ENCODE results near the gene GLB1L. TPM values are rescaled to one million over a fixed set of nuclear protein-coding genes. Genes with fewer than 3 reads are reported as not detected.
"Not testable (repeated sequence)": the region's sequence is repeated elsewhere in the genome, so short reads cannot be mapped to it uniquely, and the experiment has no call there.

Gene GLB1L
- total RNA-seq, 8 experiments from 2014 or later = 5.6 to 30.7 (median 7.5) TPM

DNA sequence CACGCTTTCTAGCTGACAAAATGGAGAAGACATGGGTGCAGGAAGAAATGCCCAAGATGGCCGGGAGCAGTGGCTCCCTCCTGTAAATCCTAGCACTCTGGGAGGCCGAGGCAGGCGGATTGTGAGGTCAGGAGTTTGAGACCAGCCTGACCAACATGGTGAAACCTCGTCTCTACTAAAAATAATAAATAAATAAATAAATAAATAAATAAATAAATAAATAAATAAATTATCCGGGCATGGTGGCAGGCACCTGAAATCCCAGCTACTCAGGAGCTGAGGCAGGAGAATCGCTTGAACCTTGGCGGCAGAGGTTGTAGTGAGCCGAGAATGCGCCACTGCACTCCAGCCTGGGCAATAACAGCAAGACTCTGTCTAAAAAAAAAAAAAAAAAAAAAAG is 13.7 kb upstream of the GLB1L start:
- H3K27ac ChIP-seq; H3K4me3 ChIP-seq; in situ Hi-C loops (cut with MboI; ENCODE audit: low pct_unique_long_range_greater_than_20kb in 2 of 9, low sequenced_read_pairs in 9 of 9, unreplicated experiment in 9 of 9); H3K4me1 ChIP-seq (replicated peaks in 1 of 2); ATAC-seq (replicated peaks in 6 of 8): not testable (repeated sequence)
- 50 to 100% (median 68%) methylated on average over 1 to 9 of the region's 10 CpGs; no CpG with 5 or more reads in 1 of the 10 experiments for WGBS, 10 experiments

DNA sequence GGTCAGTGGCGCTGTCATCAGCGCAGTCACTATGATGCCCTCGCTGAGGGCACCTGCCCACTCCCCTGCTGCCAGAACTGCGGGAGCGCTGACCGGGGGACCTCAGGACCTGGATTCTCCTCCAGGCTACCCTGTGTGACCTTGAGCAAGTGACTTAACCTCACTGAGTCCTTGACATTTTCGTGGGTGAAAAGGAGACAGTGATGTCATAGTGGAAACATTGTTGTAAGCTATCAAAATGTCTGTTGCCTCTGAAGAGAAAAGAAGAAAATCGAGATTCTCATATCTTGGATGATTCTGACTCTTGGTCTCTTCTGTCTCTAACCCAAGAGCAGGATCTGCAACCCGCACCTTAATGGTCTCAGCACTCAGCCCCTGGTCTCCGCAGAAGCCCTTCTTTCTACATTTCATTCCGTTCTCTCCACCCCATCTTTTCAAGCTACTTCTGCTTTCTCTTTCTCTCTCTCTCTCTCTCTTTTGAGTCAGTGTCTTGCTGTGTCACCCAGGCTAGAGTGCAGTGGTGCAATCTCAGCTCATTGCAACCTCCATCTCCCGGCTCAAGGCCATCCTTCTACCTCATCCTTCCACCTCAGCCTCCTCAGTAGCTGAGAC is 9.5 kb upstream of the GLB1L start:
- Histone ChIP-seq H3K27ac (no peak overlapping the region), H3K4me3 (peak overlapping the region; percentile 23 to 51 (median 30)), H3K4me1 (replicated peaks in 1 of 2) (peaks cover 13 to 18% of the 10 kb centered on the region in 2 donors)
- ATAC-seq (replicated peaks in 6 of 8) = no peak
- in situ Hi-C loops (cut with MboI; ENCODE audit: low pct_unique_long_range_greater_than_20kb in 2 of 9, low sequenced_read_pairs in 9 of 9, unreplicated experiment in 9 of 9) = no loop called here
- WGBS, 10 experiments = 23 to 71% (median 42%) methylated on average over 1 to 9 of the region's 12 CpGs

DNA sequence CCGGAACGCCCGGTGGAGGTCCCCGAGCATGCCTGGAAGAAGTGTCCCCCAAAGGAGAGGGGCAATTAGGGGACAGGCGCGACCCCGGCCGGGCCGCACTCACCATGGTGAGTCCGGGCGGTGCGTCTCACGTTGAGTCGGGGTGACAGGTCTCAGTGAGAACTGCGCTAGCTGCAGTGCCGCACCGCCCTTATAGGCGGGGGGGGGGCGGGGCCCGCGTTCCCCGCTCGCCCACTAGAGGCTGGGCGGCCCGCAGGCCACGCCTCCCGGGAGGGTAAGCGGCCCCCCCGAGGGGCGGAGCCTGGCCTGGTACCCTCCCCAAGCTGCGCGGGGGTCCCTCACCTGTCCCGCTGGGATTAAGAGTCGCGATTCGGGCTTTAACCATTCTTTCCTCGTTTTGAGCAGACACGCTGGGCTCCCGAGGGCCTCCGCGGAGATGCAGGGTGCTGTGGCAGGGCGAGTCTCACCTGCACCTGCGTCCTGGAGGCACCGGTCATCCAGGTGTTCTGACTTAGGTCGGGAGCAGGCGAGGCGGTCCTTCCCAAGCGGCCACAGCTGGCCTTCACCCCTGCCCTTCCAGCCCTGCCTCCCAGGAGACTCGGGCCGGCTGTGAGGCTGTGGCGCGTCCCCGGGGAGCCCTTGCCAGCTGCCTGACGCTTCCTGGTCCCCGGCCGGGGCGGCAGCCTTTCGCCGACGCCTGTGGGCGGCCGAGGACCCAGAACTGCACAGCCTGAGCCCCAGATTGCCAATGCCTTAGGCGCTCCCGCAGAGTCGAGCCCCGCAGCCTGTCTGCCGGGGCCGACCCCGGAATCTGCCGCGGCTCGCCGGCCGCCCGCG is 8.7 kb upstream of the GLB1L start, which contains the start of gene TUBA4A:
TSS of gene TUBA4A (minus strand) at position 166 of the 837 bp plus-strand sequence. CDS start at position 106, 60 bp downstream.
- 0% methylated on average over 3 to 6 of the region's 76 CpGs; no CpG with 5 or more reads in 7 of the 10 experiments for WGBS, 10 experiments
- Histone ChIP-seq H3K4me3 (peak within 1 kb of the TSS; percentile 23 to 51 (median 30)), H3K27ac (no peak within 1 kb of the TSS)

DNA sequence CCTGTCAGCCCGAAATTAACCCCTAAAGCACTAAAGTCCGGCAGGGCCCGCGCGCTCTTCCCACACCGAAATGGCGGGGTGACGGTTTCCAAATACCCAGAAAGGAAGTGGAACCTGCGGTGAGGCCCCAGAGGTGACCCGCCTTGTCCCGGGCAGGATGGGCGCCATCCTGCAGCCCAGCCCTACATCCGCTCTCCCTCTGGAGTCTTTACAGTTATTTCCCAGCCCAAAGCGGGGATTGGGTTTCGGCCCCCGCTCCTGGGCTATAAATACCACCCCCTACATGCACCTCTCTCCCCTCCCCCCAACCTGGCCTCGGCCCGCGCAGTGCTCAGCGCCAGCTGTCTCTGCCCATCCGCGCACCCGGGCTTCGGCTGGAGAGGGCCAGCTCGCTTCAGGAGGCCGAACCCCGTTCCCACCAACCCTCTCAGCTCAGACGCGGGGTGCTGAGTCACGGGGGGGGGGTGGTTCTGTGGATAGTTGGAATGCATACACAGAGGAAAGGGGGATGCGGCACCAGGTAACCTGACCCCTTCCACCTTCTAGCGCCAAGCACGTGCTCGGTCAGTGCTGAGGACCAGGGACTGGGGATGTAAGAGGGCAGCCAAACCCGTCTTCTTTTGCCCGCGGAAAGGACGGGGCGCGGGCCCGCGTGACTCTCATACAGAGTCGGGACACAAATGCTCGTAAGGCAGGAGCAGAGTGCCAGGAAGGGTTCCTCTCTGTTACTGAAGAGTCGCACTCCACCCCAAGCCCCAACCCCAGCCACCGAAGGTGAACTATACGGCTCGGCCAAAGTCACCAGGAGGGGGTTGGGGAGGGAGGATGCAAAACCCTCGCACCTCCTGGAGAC is 7.9 kb upstream of the GLB1L start, which contains the start of gene TUBA4B:
TSS of gene TUBA4B (plus strand) at position 344 of the 853 bp plus-strand sequence. CDS start at position 509, 165 bp downstream.
- Histone ChIP-seq H3K4me1 (replicated peaks in 1 of 2) (peaks cover 21 to 28% of the 10 kb centered on the region in 2 donors), H3K4me3 (peak within 1 kb of the TSS; percentile 23 to 51 (median 30)), H3K27ac (no peak within 1 kb of the TSS)
- ATAC-seq (replicated peaks in 6 of 8) = peak in 7 of 8 experiments; percentile 1 to 30 (median 13)
- WGBS, 10 experiments = 0 to 7% (median 3%) methylated on average over 1 to 7 of the region's 49 CpGs; no CpG with 5 or more reads in 6 of the 10 experiments
- in situ Hi-C loops (cut with MboI; ENCODE audit: low pct_unique_long_range_greater_than_20kb in 2 of 9, low sequenced_read_pairs in 9 of 9, unreplicated experiment in 9 of 9) = no loop called here

More for the DNA sequence above, 8.7 kb upstream of the GLB1L start, which contains the start of gene TUBA4A:
- peak; percentile 37 to 84 (median 64) for ATAC-seq (replicated peaks in 6 of 8)
- H3K4me1 ChIP-seq (replicated peaks in 1 of 2) = peaks cover 17 to 25% of the 10 kb centered on the region in 2 donors
- in situ Hi-C loops (cut with MboI; ENCODE audit: low pct_unique_long_range_greater_than_20kb in 2 of 9, low sequenced_read_pairs in 9 of 9, unreplicated experiment in 9 of 9) = no loop called here

DNA sequence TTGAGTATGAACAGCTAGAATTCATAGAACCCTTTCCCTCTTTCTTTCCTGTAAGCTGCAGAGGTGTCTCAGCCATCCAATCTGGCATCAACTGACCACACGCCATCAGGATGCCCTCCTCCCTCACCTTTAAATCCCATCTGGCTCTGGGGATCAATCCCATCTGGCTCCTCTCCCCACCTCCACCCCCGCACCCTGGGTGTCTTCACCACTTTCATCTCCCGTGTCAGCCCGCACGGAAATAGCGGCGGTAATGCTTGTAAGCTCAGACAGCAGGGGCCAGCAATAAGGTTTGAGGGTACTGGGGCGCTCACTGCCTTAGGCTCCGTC is 7.3 kb upstream of the GLB1L start:
- H3K4me3 ChIP-seq = peak overlapping the region in 4 of 5 donors; percentile 10 to 51 (median 34)
- H3K4me1 ChIP-seq (replicated peaks in 1 of 2) = peaks cover 21 to 28% of the 10 kb centered on the region in 2 donors
- WGBS, 10 experiments = 3 to 80% (median 13%) methylated on average over 1 to 7 of the region's 9 CpGs; no CpG with 5 or more reads in 7 of the 10 experiments
- in situ Hi-C loops (cut with MboI; ENCODE audit: low pct_unique_long_range_greater_than_20kb in 2 of 9, low sequenced_read_pairs in 9 of 9, unreplicated experiment in 9 of 9) = no loop called here
- no peak for ATAC-seq (replicated peaks in 6 of 8)
- H3K27ac ChIP-seq = no peak overlapping the region

DNA sequence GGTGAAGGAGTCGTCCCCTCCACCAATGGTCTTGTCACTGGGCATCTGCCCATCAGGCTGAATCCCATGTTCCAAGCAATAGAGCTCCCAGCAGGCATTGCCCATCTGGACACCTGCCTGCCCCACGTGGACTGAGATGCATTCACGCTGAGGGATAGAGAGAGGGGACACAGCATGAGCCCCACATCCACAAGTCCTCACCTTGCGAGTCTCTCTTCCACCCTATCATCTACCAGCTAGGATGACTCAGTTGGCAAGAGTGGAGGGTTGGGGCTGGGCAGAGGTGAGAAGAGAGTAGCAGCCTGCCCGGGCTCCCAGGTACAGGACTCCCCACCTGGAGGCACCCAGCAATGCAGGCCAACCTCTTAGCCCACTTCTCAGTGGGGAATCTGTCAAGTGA is 6.8 kb upstream of the GLB1L start:
- Histone ChIP-seq H3K4me3 (peak overlapping the region in 1 of 5 donors; percentile 51), H3K27ac (no peak overlapping the region), H3K4me1 (replicated peaks in 1 of 2) (peaks cover 21 to 28% of the 10 kb centered on the region in 2 donors)
- in situ Hi-C loops (cut with MboI; ENCODE audit: low pct_unique_long_range_greater_than_20kb in 2 of 9, low sequenced_read_pairs in 9 of 9, unreplicated experiment in 9 of 9) = no loop called here
- 30 to 38% methylated on average over 1 to 2 of the region's 5 CpGs; no CpG with 5 or more reads in 8 of the 10 experiments for WGBS, 10 experiments
- no peak for ATAC-seq (replicated peaks in 6 of 8)

DNA sequence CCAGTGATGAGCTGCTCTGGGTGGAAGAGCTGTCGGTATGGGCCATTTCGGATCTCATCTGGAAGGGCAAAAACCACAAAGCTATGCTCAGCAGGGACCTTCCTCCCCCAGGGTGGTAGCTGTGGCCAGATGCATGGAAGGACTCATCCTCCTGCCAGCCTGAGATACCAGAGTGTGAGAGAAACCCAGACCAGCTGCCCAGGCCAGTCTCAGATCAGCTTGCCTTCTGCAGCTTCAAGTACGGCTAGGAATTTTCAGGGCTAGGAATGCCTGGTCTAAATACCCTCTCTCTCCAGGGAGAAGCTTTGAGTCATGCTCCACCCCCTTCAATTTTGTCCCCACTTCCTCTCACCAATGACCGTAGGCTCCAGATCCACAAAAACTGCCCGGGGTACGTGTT is 6.4 kb upstream of the GLB1L start:
- H3K4me1 ChIP-seq (replicated peaks in 1 of 2) = peaks cover 22 to 29% of the 10 kb centered on the region in 2 donors
- 50 to 90% (median 79%) methylated on average over 1 to 6 of the region's 6 CpGs; no CpG with 5 or more reads in 6 of the 10 experiments for WGBS, 10 experiments
- in situ Hi-C loops (cut with MboI; ENCODE audit: low pct_unique_long_range_greater_than_20kb in 2 of 9, low sequenced_read_pairs in 9 of 9, unreplicated experiment in 9 of 9) = no loop called here
- H3K27ac ChIP-seq = no peak overlapping the region
- no peak overlapping the region for H3K4me3 ChIP-seq
- no peak for ATAC-seq (replicated peaks in 6 of 8)

DNA sequence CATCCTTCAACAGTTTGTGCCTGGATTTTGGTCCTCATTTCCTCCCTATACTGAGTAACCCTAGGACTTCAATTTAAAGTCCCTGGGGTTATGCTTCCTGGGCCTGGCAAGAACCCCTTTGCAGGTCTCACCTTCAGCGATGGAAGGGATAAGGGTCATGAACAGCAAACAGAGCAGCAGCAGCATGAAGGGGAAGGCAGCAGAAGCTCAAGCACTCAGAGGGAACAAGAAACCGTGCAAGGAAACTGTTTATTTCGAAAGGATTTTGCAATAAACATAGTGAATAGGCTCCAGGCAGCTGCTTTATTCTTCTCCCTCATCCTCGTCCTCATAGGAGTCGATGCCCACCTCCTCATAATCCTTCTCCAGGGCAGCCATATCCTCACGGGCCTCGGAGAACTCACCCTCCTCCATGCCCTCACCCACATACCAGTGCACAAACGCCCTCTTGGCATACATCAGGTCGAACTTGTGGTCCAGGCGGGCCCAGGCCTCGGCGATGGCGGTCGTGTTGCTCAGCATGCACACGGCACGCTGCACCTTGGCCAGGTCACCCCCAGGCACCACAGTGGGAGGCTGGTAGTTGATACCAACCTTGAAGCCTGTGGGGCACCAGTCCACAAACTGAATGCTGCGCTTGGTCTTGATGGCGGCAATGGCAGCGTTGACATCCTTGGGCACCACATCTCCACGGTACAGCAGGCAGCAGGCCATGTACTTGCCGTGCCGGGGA is 5.0 kb upstream of the GLB1L start:
- peaks cover 28 to 37% of the 10 kb centered on the region in 2 donors for H3K4me1 ChIP-seq (replicated peaks in 1 of 2)
- peak overlapping the region; percentile 67 to 85 for H3K27ac ChIP-seq
- in situ Hi-C loops (cut with MboI; ENCODE audit: low pct_unique_long_range_greater_than_20kb in 2 of 9, low sequenced_read_pairs in 9 of 9, unreplicated experiment in 9 of 9) = no loop called here
- no peak for ATAC-seq (replicated peaks in 6 of 8)
- H3K4me3 ChIP-seq = no peak overlapping the region
- WGBS, 10 experiments = 60 to 95% (median 81%) methylated on average over 2 to 14 of the region's 22 CpGs

DNA sequence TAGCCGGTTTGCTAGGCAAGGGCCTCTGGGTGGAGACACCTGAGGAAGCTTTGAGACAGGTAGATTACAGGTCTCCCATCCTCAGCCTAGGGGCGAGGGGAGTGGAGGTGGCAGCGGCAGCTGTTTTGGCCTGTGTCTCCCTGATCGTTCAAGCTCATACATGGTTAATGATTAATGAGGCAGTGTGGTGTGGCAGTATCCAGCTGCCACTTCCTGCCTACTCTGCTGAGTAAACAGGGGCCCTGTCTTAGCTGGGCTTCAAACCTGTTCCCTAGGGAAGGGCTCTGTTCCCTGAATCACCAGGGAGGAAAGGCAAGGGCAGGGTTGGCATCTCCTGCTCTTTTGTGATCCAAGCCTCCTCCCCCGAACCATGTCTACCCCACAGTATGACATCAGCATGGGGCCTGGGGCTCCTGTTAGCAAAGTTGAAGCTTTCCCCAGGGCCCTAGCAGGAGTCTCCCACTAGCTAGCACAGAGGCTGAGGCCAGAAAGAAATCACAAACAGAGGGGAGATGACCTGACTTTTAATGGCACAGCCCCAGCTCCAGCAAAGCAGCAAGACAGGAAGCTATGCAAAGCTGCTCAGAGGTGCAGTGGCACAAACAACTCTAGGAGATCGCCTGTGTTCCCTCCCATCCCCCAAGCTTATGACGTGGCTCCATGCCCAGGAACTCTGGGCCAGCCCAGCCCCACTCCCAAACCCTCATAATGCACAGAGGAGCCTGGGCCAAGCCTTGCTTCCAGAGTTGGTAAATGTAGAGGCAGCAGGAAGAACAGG is 4.1 kb upstream of the GLB1L start:
- ATAC-seq (replicated peaks in 6 of 8) = peak; percentile 6 to 71 (median 58)
- Histone ChIP-seq H3K27ac (peak overlapping the region; percentile 67 to 85), H3K4me3 (peak overlapping the region in 2 of 5 donors; percentile 1 to 3), H3K4me1 (replicated peaks in 1 of 2) (peaks cover 32 to 38% of the 10 kb centered on the region in 2 donors)
- WGBS, 10 experiments = 0 to 80% (median 0%) methylated on average over 1 to 2 of the region's 7 CpGs; no CpG with 5 or more reads in 5 of the 10 experiments
- in situ Hi-C loops (cut with MboI; ENCODE audit: low pct_unique_long_range_greater_than_20kb in 2 of 9, low sequenced_read_pairs in 9 of 9, unreplicated experiment in 9 of 9) = no loop called here

DNA sequence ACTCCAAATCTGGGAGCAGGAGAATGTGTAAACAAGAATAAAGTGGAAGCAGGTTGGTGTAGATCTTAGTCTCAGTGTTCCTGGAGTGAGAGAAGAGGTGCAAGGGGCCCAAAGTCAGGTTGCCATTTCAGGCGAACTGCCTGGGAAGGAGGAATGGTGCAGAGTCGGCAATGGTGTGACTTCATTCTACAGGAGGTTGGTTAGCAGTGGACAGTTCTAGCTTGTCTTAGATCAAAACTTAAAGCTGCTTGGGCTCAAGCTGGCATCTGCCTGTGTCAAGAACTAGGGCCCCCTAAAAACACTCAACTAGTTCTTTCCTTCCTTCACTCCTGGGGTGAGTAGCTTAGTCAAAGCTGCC is 3.6 kb upstream of the GLB1L start:
- WGBS, 10 experiments = 0 to 83% (median 73%) methylated on average over 1 to 2 of the region's 2 CpGs; no CpG with 5 or more reads in 4 of the 10 experiments
- Histone ChIP-seq H3K4me1 (replicated peaks in 1 of 2) (peaks cover 34 to 39% of the 10 kb centered on the region in 2 donors), H3K27ac (peak overlapping the region; percentile 67 to 85), H3K4me3 (peak overlapping the region in 1 of 5 donors; percentile 3)
- ATAC-seq (replicated peaks in 6 of 8) = no peak
- in situ Hi-C loops (cut with MboI; ENCODE audit: low pct_unique_long_range_greater_than_20kb in 2 of 9, low sequenced_read_pairs in 9 of 9, unreplicated experiment in 9 of 9) = no loop called here
